H1 (cell line): ENCODE data around the gene BABAM1.

Experiments used
- CTCF ChIP-seq, 3 experiments: IDR thresholded peaks; 1 replicate in 2 of 3; 2 replicates in 1 of 3; pipeline versions ENCODE4 v1.5.1 to v1.6.1; 2011; ENCODE audit warnings: low read length in 3 of 3, mild to moderate bottlenecking in 3 of 3, inconsistent platforms in 2 of 3, low read depth in 1 of 3, moderate library complexity in 1 of 3; ENCODE audit not compliant: insufficient read depth in 1 of 3; ENCODE audit errors: control extremely low read depth in 1 of 3
- EZH2 ChIP-seq: fragments of 200-600 bp; sonication (generic); IDR thresholded peaks from 2 replicates; pipeline ENCODE4 v1.7.1; 2012; ENCODE audit warnings: low read depth, mild to moderate bottlenecking, moderate library complexity, low read length, inconsistent platforms; ENCODE audit not compliant: severe bottlenecking
- RAD21 ChIP-seq, 2 experiments: IDR thresholded peaks in 1 of 2; conservative IDR thresholded peaks in 1 of 2; 2 replicates each; pipeline ENCODE4 v1.6.1; 2011; ENCODE audit warnings: low read depth in 2 of 2, low read length in 2 of 2, improper control_type of control experiment in 1 of 2, inconsistent platforms in 1 of 2, mild to moderate bottlenecking in 1 of 2, moderate library complexity in 1 of 2
- SIN3A ChIP-seq, 2 experiments: IDR thresholded peaks in 1 of 2; conservative IDR thresholded peaks in 1 of 2; 2 replicates each; pipeline ENCODE4 v1.6.1; 2011 to 2012; ENCODE audit warnings: low read length in 2 of 2, improper control_type of control experiment in 1 of 2, low read depth in 1 of 2, mild to moderate bottlenecking in 1 of 2

GRCh38 chr19:17240826-17241399 lies 26.3 kb upstream of the BABAM1 start:
- TF ChIP-seq CTCF (IDR thresholded peaks at IDR 0.05; ENCODE audit: control extremely low read depth in 1 of 3, insufficient read depth in 1 of 3, low read depth in 1 of 3, low read length in 3 of 3) (no peak), SIN3A (conservative IDR thresholded peaks at IDR 0.05 in 1 of 2, IDR thresholded peaks at IDR 0.05 in 1 of 2; ENCODE audit: low read depth in 1 of 2, low read length in 2 of 2) (no peak), EZH2 (no peak), RAD21 (IDR thresholded peaks at IDR 0.05 in 1 of 2, conservative IDR thresholded peaks at IDR 0.05 in 1 of 2; ENCODE audit: low read depth in 2 of 2, low read length in 2 of 2) (no peak)
